ENCODE measurements around the gene SORCS2. TPM values are rescaled to one million over a fixed set of nuclear protein-coding genes. Genes with fewer than 3 reads are reported as not detected.

SORCS2 gene
- total and polyA plus RNA-seq, 2 experiments from 2014 or later = 0.38 to 1.4 TPM

- WGBS, 2 experiments (ENCODE audit: low coverage in 1 of 2, low lambda C conversion rate in 2 of 2, missing lambda C conversion rate in 2 of 2) = 88 to 89% methylated on average over 17 of the region's 17 CpGs
- no peak overlapping the region for H3K27ac ChIP-seq
- no peak overlapping the region for H3K9ac ChIP-seq
- no peaks in the 10 kb centered on the region for H3K9me3 ChIP-seq (ENCODE audit: low read depth)
- no peak overlapping the region for H3K4me2 ChIP-seq (ENCODE audit: unreplicated experiment)
- peaks cover 14% of the 10 kb centered on the region; the same call in 1 of the 2 replicates for H3K4me1 ChIP-seq (ENCODE audit: insufficient read depth)
- TF ChIP-seq EZH2 (IDR thresholded peaks at IDR 0.05; ENCODE audit: insufficient read depth, poor library complexity, severe bottlenecking) (no peak), EZH2phosphoT487 (IDR thresholded peaks at IDR 0.05; ENCODE audit: insufficient read depth, low read depth) (no peak)
- H3K9me2 ChIP-seq (ENCODE audit: insufficient read depth) = no peaks in the 10 kb centered on the region
- no peak for DNase-seq
- H3K79me2 ChIP-seq (ENCODE audit: insufficient read depth) = no peaks in the 10 kb centered on the region
- H4K20me1 ChIP-seq (ENCODE audit: insufficient read depth) = no peaks in the 10 kb centered on the region
- in situ Hi-C loops (cut with MboI) = no loop called here
- no peaks in the 10 kb centered on the region for H3K27me3 ChIP-seq (replicated peaks; ENCODE audit: insufficient read depth)
- no peaks in the 10 kb centered on the region for H3K36me3 ChIP-seq (ENCODE audit: low read depth)
- H2AFZ ChIP-seq = no peak overlapping the region
- no peaks in the 10 kb centered on the region for H3F3A ChIP-seq (ENCODE audit: insufficient read depth)
- no peak overlapping the region for H3K4me3 ChIP-seq
Observed at GRCh38 chr4:7330031-7330596, 137.8 kb downstream of the SORCS2 start.

GRCh38 chr4:7330811-7331681, 138.7 kb downstream of the SORCS2 start:
- Histone ChIP-seq H3K4me1 (ENCODE audit: insufficient read depth) (peaks cover 14% of the 10 kb centered on the region; the same call in 1 of the 2 replicates), H3K4me3 (no peak overlapping the region), H3K9me3 (ENCODE audit: low read depth) (no peaks in the 10 kb centered on the region)

DNA sequence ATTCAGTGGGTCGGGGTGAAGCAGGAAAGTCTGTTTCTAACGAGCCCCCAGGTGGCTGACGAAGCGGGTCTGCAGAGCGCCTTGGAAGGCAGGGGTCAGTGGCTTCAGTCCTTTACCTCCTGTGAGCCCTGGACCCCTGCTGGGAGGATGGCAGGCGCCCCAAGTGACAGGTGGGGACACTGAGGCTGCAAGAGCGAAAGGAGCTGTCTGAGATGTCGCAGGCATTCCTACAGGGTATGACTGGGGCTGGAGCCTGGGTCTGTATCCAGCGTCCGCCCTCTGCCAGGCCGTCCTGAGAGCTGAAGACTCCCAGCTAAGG, 139.3 kb downstream of the SORCS2 start:
- 86 to 88% methylated on average over 11 of the region's 11 CpGs for WGBS, 2 experiments (ENCODE audit: low coverage in 1 of 2, low lambda C conversion rate in 2 of 2, missing lambda C conversion rate in 2 of 2)
- no peak overlapping the region for H3K4me3 ChIP-seq
- H3K9me2 ChIP-seq (ENCODE audit: insufficient read depth) = no peaks in the 10 kb centered on the region
- no peaks in the 10 kb centered on the region for H4K20me1 ChIP-seq (ENCODE audit: insufficient read depth)
- H3K79me2 ChIP-seq (ENCODE audit: insufficient read depth) = no peaks in the 10 kb centered on the region
- no peaks in the 10 kb centered on the region for H3F3A ChIP-seq (ENCODE audit: insufficient read depth)
- H3K27ac ChIP-seq = no peak overlapping the region
- TF ChIP-seq EZH2phosphoT487 (IDR thresholded peaks at IDR 0.05; ENCODE audit: insufficient read depth, low read depth) (no peak), EZH2 (IDR thresholded peaks at IDR 0.05; ENCODE audit: insufficient read depth, poor library complexity, severe bottlenecking) (no peak)
- no peaks in the 10 kb centered on the region for H3K27me3 ChIP-seq (replicated peaks; ENCODE audit: insufficient read depth)
- no peaks in the 10 kb centered on the region for H3K9me3 ChIP-seq (ENCODE audit: low read depth)
- H2AFZ ChIP-seq = no peak overlapping the region
- H3K36me3 ChIP-seq (ENCODE audit: low read depth) = no peaks in the 10 kb centered on the region
- in situ Hi-C loops (cut with MboI) = no loop called here
- no peak overlapping the region for H3K4me2 ChIP-seq (ENCODE audit: unreplicated experiment)
- no peak overlapping the region for H3K9ac ChIP-seq
- no peak for DNase-seq
- H3K4me1 ChIP-seq (ENCODE audit: insufficient read depth) = peaks cover 14% of the 10 kb centered on the region; the same call in 1 of the 2 replicates

More at GRCh38 chr4:7330811-7331681, 138.7 kb downstream of the SORCS2 start:
- DNase-seq = no peak
- 85% methylated on average over 19 to 22 of the region's 22 CpGs for WGBS, 2 experiments (ENCODE audit: low coverage in 1 of 2, low lambda C conversion rate in 2 of 2, missing lambda C conversion rate in 2 of 2)
- TF ChIP-seq EZH2 (IDR thresholded peaks at IDR 0.05; ENCODE audit: insufficient read depth, poor library complexity, severe bottlenecking) (no peak), EZH2phosphoT487 (IDR thresholded peaks at IDR 0.05; ENCODE audit: insufficient read depth, low read depth) (no peak)
- Histone ChIP-seq H4K20me1 (ENCODE audit: insufficient read depth) (no peaks in the 10 kb centered on the region), H3K9ac (no peak overlapping the region), H3K79me2 (ENCODE audit: insufficient read depth) (no peaks in the 10 kb centered on the region), H2AFZ (no peak overlapping the region), H3K36me3 (ENCODE audit: low read depth) (no peaks in the 10 kb centered on the region), H3K9me2 (ENCODE audit: insufficient read depth) (no peaks in the 10 kb centered on the region), H3K27ac (no peak overlapping the region), H3K4me2 (ENCODE audit: unreplicated experiment) (no peak overlapping the region), H3F3A (ENCODE audit: insufficient read depth) (no peaks in the 10 kb centered on the region), H3K27me3 (replicated peaks; ENCODE audit: insufficient read depth) (no peaks in the 10 kb centered on the region)
- in situ Hi-C loops (cut with MboI) = no loop called here

- TF ChIP-seq EZH2 (IDR thresholded peaks at IDR 0.05; ENCODE audit: insufficient read depth, poor library complexity, severe bottlenecking) = no peak
- no peak for TF ChIP-seq EZH2phosphoT487 (IDR thresholded peaks at IDR 0.05; ENCODE audit: insufficient read depth, low read depth)
- Histone ChIP-seq H3K9me3 (ENCODE audit: low read depth) (no peaks in the 10 kb centered on the region), H3F3A (ENCODE audit: insufficient read depth) (no peaks in the 10 kb centered on the region), H3K27ac (no peak overlapping the region), H3K79me2 (ENCODE audit: insufficient read depth) (no peaks in the 10 kb centered on the region), H3K9ac (no peak overlapping the region), H4K20me1 (ENCODE audit: insufficient read depth) (no peaks in the 10 kb centered on the region), H3K4me2 (ENCODE audit: unreplicated experiment) (no peak overlapping the region), H2AFZ (no peak overlapping the region), H3K36me3 (ENCODE audit: low read depth) (no peaks in the 10 kb centered on the region), H3K9me2 (ENCODE audit: insufficient read depth) (no peaks in the 10 kb centered on the region), H3K27me3 (replicated peaks; ENCODE audit: insufficient read depth) (no peaks in the 10 kb centered on the region), H3K4me3 (no peak overlapping the region), H3K4me1 (ENCODE audit: insufficient read depth) (peaks cover 14% of the 10 kb centered on the region; the same call in 1 of the 2 replicates)
- in situ Hi-C loops (cut with MboI) = no loop called here
- WGBS, 2 experiments (ENCODE audit: low coverage in 1 of 2, low lambda C conversion rate in 2 of 2, missing lambda C conversion rate in 2 of 2) = 66 to 71% methylated on average over 13 to 15 of the region's 15 CpGs
- peak; percentile 85 for DNase-seq
Observed at GRCh38 chr4:7332216-7333023, 140.1 kb downstream of the SORCS2 start.

Data from GM23248 (cell line).